WI38 (cell line): ENCODE measurements around the gene PPIL1.

Experiments
- H3K4me3 ChIP-seq: 2 replicates; pipeline ENCODE4 v1.5.1; 2011; ENCODE audit warnings: low read depth, mild to moderate bottlenecking, control low read depth, low read length
- CTCF ChIP-seq: IDR thresholded peaks from 2 replicates; pipeline ENCODE4 v1.5.1; 2012; ENCODE audit warnings: low read depth, mild to moderate bottlenecking, control low read depth, low read length

Gene PPIL1

GRCh38 chr6:36845233-36845632 is 29.4 kb downstream of the PPIL1 start:
- no peak overlapping the region for H3K4me3 ChIP-seq
- no peak for TF ChIP-seq CTCF

- TF ChIP-seq CTCF = no peak
- H3K4me3 ChIP-seq = no peak overlapping the region
These were observed 30.1 kb downstream of the PPIL1 start for GRCh38 chr6:36844232-36845170.

- TF ChIP-seq CTCF = no peak
- H3K4me3 ChIP-seq = no peak overlapping the region
These were observed 31.4 kb downstream of the PPIL1 start for GRCh38 chr6:36843170-36843569.

GRCh38 chr6:36841756-36842155 is 32.8 kb downstream of the PPIL1 start:
- no peak overlapping the region for H3K4me3 ChIP-seq
- TF ChIP-seq CTCF = no peak

DNA sequence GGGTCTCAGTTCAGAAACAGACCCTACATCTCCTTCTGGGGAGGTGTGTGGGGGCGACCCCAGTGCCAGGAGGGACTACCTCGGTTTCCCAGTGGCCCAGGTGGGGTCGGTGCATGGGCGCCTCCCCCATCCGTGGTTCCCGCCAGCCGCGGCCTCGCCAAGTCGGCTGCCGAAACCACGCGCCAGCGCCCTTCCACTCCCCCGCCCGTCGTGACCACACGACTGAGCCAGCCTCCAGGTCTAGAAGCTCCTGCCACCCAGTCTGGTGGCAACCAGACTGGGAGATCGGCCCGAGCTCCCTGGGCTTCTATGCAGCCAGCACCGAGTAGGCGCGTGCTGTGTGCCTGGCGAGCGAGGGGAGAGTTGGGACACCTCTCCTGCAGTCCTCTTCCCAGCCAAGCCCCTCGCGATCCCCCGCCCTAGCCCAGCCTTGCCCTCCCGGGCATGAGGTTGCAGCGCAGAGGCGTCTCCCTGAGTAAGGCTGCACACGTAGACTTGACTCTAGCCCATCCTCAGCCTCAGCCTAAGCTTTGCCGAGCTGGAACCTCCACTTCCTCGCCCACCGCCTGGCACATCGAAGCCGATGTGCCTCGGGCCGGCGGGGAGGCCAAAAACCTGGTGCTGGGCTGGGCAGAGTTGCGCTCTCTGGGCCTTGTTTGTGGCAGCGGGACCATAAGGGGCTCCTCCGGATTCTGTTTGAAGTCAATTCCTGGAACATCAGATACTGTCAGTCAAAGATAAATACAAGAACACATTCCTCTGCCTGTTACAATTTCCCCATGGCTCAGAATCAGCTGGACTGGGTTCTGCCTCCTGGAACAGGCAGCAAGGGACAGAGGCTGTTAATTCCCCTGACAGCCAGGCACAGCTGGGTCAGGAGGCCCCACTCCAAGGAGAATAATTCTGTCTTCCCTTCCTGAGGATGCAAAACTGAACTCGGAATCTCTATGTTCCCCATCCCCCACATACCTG is 33.9 kb downstream of the PPIL1 start:
- TF ChIP-seq CTCF = no peak
- H3K4me3 ChIP-seq = peak overlapping the region; percentile 50

DNA sequence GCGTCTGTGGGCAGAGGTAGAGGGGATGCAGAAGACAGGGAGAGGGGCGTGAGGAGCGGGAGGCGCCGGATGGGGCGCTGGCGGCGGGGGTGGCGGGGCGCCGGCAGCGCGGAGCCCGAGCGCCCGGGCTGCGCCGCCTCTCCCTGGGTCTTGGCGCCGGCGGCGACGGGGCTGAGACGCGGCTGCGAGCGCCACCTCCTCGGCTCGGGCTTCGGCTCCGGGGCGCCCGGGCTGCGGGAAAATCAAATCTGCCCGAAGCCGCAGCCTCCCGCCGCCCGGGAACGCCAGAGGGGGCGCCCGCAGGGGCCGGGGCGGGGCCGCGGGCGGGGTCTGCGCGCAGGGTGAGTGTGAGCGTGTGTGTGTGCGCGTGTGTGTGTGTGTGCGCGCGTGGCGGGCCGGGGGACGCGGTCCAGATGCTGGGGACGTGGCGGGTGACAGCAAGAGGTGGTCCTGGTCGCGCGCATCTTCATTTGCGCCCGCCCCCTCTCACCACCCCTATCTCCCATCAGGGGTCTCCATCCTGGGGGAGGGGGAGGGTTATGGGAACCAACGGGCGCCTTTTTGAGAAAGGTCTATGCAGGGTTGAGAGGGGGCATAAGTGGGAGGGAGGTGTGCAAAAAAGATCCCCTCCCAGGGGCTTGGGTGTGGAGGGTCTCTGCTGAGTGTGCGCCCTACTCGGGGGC is 34.7 kb downstream of the PPIL1 start:
- no peak for TF ChIP-seq CTCF
- H3K4me3 ChIP-seq = peak overlapping the region; percentile 50
